ENCODE data around the gene HRH1.
"Not testable (repeated sequence)": the region's sequence is repeated elsewhere in the genome, so short reads cannot be mapped to it uniquely, and the experiment has no call there.

The HRH1 gene

DNA sequence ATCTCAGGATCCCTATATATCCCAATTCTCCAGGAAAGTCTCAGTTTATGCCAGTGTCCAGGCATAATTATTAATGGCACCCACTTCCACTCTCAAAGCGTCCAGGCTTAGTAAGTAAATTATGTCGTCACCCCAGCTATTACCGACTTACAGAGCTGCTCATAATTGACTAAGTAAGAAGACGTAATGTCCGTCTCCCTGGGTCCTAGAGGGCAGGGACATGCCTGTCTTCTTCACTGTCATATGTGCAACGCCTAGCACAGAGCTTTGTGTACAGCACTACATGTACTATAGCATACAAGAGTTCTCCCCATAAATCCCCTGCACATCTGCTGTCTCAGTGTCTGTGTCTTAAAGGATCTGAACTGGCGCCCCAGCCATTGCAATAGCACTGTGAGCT, 23.9 kb upstream of the HRH1 start:
- Histone ChIP-seq H3K4me1 (ENCODE audit: insufficient read depth, poor library complexity, severe bottlenecking) (no peaks in the 10 kb centered on the region), H3K36me3 (ENCODE audit: low read depth) (no peaks in the 10 kb centered on the region), H3K4me3 (ENCODE audit: severe bottlenecking) (no peak overlapping the region), H3K27ac (ENCODE audit: poor library complexity, severe bottlenecking) (no peak overlapping the region), H3K27me3 (ENCODE audit: insufficient read depth, poor library complexity, severe bottlenecking) (no peaks in the 10 kb centered on the region), H3K9me3 (ENCODE audit: severe bottlenecking) (no peaks in the 10 kb centered on the region)
- TF ChIP-seq, protein P1, sequence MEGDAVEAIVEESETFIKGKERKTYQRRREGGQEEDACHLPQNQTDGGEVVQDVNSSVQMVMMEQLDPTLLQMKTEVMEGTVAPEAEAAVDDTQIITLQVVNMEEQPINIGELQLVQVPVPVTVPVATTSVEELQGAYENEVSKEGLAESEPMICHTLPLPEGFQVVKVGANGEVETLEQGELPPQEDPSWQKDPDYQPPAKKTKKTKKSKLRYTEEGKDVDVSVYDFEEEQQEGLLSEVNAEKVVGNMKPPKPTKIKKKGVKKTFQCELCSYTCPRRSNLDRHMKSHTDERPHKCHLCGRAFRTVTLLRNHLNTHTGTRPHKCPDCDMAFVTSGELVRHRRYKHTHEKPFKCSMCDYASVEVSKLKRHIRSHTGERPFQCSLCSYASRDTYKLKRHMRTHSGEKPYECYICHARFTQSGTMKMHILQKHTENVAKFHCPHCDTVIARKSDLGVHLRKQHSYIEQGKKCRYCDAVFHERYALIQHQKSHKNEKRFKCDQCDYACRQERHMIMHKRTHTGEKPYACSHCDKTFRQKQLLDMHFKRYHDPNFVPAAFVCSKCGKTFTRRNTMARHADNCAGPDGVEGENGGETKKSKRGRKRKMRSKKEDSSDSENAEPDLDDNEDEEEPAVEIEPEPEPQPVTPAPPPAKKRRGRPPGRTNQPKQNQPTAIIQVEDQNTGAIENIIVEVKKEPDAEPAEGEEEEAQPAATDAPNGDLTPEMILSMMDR (IDR thresholded peaks at IDR 0.05; ENCODE audit: poor library complexity, severe bottlenecking), result no peak
- ATAC-seq (ENCODE audit: low read depth), result no peak
- no peak for DNase-seq (ENCODE audit: low spot score)

DNA sequence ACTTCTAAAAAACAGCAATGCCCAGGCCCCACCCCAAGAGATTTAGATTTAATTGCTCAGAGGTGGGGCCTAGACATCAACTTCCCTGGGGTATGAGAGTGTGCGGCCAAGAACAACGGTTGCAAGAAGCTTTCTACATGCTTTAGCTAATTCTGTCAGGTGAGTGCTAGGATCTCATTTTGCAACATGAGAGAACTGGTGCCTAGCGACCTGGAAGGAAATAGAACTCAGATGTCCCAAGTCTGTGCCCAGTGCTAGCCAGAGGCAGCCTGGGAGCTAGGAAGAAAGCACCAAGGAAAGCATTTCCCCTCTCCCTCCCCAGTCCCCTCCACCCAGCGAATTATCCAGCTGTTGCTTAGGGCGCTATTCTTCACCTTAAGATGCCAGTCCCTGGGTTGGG, 22.9 kb upstream of the HRH1 start:
- no peak for ATAC-seq (ENCODE audit: low read depth)
- TF ChIP-seq, protein P1 (IDR thresholded peaks at IDR 0.05; ENCODE audit: poor library complexity, severe bottlenecking), result no peak
- Histone ChIP-seq H3K27me3 (ENCODE audit: insufficient read depth, poor library complexity, severe bottlenecking) (no peaks in the 10 kb centered on the region), H3K4me1 (ENCODE audit: insufficient read depth, poor library complexity, severe bottlenecking) (peaks cover 5% of the 10 kb centered on the region), H3K4me3 (ENCODE audit: severe bottlenecking) (no peak overlapping the region), H3K9me3 (ENCODE audit: severe bottlenecking) (no peaks in the 10 kb centered on the region), H3K27ac (ENCODE audit: poor library complexity, severe bottlenecking) (no peak overlapping the region), H3K36me3 (ENCODE audit: low read depth) (no peaks in the 10 kb centered on the region)
- no peak for DNase-seq (ENCODE audit: low spot score)

DNA sequence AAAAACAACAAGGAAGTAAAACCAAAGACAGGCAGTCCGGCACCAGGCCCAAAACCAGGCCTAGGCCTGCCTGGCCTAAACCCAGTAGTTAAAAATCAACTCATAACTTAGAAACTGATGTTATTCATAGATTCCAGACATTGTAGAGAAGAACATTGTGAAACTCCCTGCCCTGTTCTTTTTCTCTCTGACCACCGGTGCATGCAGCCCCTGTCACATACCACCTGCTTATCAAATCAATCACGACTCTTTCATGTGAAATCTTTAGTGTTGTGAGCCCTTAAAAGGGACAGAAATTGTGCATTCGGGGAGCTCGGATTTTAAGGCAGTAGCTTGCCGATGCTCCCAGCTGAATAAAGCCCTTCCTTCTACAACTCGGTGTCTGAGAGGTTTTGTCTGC, 22.4 kb upstream of the HRH1 start:
- not testable (repeated sequence) for DNase-seq (ENCODE audit: low spot score); H3K4me1 ChIP-seq (ENCODE audit: insufficient read depth, poor library complexity, severe bottlenecking); H3K36me3 ChIP-seq (ENCODE audit: low read depth); H3K27me3 ChIP-seq (ENCODE audit: insufficient read depth, poor library complexity, severe bottlenecking); ATAC-seq (ENCODE audit: low read depth); H3K4me3 ChIP-seq (ENCODE audit: severe bottlenecking); H3K9me3 ChIP-seq (ENCODE audit: severe bottlenecking); H3K27ac ChIP-seq (ENCODE audit: poor library complexity, severe bottlenecking)

DNA sequence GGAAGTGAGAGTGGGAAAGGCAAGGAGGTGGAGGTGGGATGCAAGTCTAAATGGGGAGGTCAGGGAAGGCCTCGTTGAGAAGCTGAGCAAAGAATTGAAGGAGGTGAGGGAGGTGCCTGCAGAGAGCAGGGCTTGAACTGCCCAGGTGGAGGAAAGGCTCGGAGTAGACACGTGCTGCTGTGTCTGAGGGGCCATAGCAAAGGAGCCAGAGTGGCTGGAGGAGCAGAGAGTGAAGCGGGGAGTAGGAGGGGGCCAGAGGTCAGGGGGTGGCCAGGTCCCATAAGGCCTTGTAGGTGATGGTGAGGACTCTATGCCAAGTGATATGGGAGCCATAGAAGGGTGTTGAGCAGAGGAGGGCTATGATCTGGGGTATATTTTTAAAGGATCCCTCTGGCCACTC, 21.4 kb upstream of the HRH1 start:
- Histone ChIP-seq H3K9me3 (ENCODE audit: severe bottlenecking) (no peaks in the 10 kb centered on the region), H3K36me3 (ENCODE audit: low read depth) (no peaks in the 10 kb centered on the region), H3K27me3 (ENCODE audit: insufficient read depth, poor library complexity, severe bottlenecking) (no peaks in the 10 kb centered on the region), H3K4me1 (ENCODE audit: insufficient read depth, poor library complexity, severe bottlenecking) (peaks cover 8% of the 10 kb centered on the region), H3K27ac (ENCODE audit: poor library complexity, severe bottlenecking) (no peak overlapping the region), H3K4me3 (ENCODE audit: severe bottlenecking) (no peak overlapping the region)
- TF ChIP-seq, protein P1 (IDR thresholded peaks at IDR 0.05; ENCODE audit: poor library complexity, severe bottlenecking), result no peak
- no peak for DNase-seq (ENCODE audit: low spot score)
- no peak for ATAC-seq (ENCODE audit: low read depth)

DNA sequence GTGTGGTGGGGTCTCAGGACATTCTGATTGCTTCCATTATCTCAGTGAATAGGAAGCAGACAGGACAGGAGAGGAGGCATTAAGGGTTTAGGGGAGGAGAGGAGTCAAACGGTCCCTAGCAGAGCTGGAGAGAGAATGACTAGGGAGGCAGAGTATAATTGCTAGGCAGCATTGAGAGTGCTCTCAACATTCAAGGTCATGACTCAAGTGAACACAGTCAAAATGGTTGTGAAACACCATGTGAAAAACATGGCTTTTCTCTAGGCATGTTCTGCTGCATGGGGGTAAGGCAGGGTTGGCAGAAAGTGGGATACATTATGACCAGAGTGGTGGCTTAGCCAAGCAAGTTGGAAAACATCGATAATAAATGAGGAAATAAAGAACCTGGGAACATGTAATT, 19.5 kb upstream of the HRH1 start:
- Histone ChIP-seq H3K4me3 (ENCODE audit: severe bottlenecking) (no peak overlapping the region), H3K4me1 (ENCODE audit: insufficient read depth, poor library complexity, severe bottlenecking) (peaks cover 13% of the 10 kb centered on the region), H3K27ac (ENCODE audit: poor library complexity, severe bottlenecking) (peak overlapping the region; percentile 99), H3K27me3 (ENCODE audit: insufficient read depth, poor library complexity, severe bottlenecking) (no peaks in the 10 kb centered on the region), H3K9me3 (ENCODE audit: severe bottlenecking) (no peaks in the 10 kb centered on the region), H3K36me3 (ENCODE audit: low read depth) (no peaks in the 10 kb centered on the region)
- TF ChIP-seq, protein P1 (IDR thresholded peaks at IDR 0.05; ENCODE audit: poor library complexity, severe bottlenecking), result no peak
- ATAC-seq (ENCODE audit: low read depth) (no peak), DNase-seq (ENCODE audit: low spot score) (no peak)

All from RWPE2 (cell line).